Kidney tubule cell (primary cell): ENCODE results near the gene MMEL1.
A peak's percentile ranks its signal among the peaks of the same experiment; 100 is the strongest.
"Not testable (repeated sequence)": the region's sequence is repeated elsewhere in the genome, so short reads cannot be mapped to it uniquely, and the experiment has no call there.

Experiments used
- DNase-seq: peaks from one replicate; pipeline ENCODE4 v3.0.0-alpha.2; 2018; ENCODE audit warnings: low spot score

Gene MMEL1

GRCh38 chr1:2589431-2590232, 43.2 kb downstream of the MMEL1 start:
- DNase-seq, result no peak

- DNase-seq, result no peak
Measured at GRCh38 chr1:2588661-2589430, 44.0 kb downstream of the MMEL1 start.

- DNase-seq, result no peak
Measured at GRCh38 chr1:2587860-2588571, 44.8 kb downstream of the MMEL1 start.

GRCh38 chr1:2587071-2587859, 45.6 kb downstream of the MMEL1 start:
- peak; percentile 39 for DNase-seq

- peak; percentile 99 for DNase-seq
Measured at GRCh38 chr1:2586154-2587070, 46.4 kb downstream of the MMEL1 start, which contains the start of gene PRXL2B. TSS of gene PRXL2B (plus strand) at chr1:2586777. CDS start at chr1:2586886, 109 bp downstream.

GRCh38 chr1:2585318-2586092, 47.3 kb downstream of the MMEL1 start:
- peak; percentile 59 for DNase-seq

- no peak for DNase-seq
Measured at GRCh38 chr1:2584686-2585317, 48.0 kb downstream of the MMEL1 start.

- DNase-seq, result peak; percentile 31
Measured at GRCh38 chr1:2583871-2584351, 48.9 kb downstream of the MMEL1 start.

- DNase-seq, result no peak
Measured at GRCh38 chr1:2583331-2583791, 49.5 kb downstream of the MMEL1 start.

- peak; percentile 48 for DNase-seq
Measured at GRCh38 chr1:2582391-2582790, 50.4 kb downstream of the MMEL1 start.

GRCh38 chr1:2580691-2581090, 52.1 kb downstream of the MMEL1 start:
- DNase-seq, result no peak

- DNase-seq, result no peak
Measured at GRCh38 chr1:2578758-2579118, 54.1 kb downstream of the MMEL1 start.

GRCh38 chr1:2577565-2578075, 55.2 kb downstream of the MMEL1 start:
- DNase-seq, result not testable (repeated sequence)

- DNase-seq, result peak; percentile 25
Measured at GRCh38 chr1:2575801-2576663, 56.8 kb downstream of the MMEL1 start.

- DNase-seq, result no peak
Measured at GRCh38 chr1:2574350-2574749, 58.5 kb downstream of the MMEL1 start.

GRCh38 chr1:2573250-2573920, 59.4 kb downstream of the MMEL1 start:
- DNase-seq, result no peak

- DNase-seq, result no peak
Measured at GRCh38 chr1:2571348-2571747, 61.5 kb downstream of the MMEL1 start.
